HCT116 (cell line): ENCODE data around the gene UBE2V1. TPM values are rescaled to one million over a fixed set of nuclear protein-coding genes. Genes with fewer than 3 reads are reported as not detected.

Experiments used
- ATAC-seq: fragments of 200-7000 bp; cut with Tn5 transposase; 2 replicates; pipeline ENCODE4 v1.9.1; 2020; ENCODE audit warnings: mild to moderate bottlenecking, moderate library complexity
- BruUV-seq: library from RNA; stranded (reverse); fragments of 400-500 nt; replicated peaks from 2 replicates; lab custom pipeline; 2021; lab: Mats Ljungman, UMichigan
- CTCF ChIA-PET: fragments of 300-600 bp; sonication (Branson Sonifier 250); formaldehyde crosslinking; loops from one replicate; lab custom pipeline; 2021; ENCODE audit warnings: antibody characterized with exemption; lab: Charles Lee
- POLR2A ChIA-PET: fragments of 300-600, 350-600 bp; sonication (Branson Sonifier 250); formaldehyde crosslinking; loops from one replicate; lab custom pipeline; 2021; ENCODE audit warnings: antibody characterized with exemption; lab: Charles Lee
- RAD21 ChIA-PET, 2 experiments: fragments of 300-600 bp; sonication (Branson Sonifier 250); formaldehyde crosslinking; loops; one replicate each; lab custom pipeline; 2023; ENCODE audit warnings: low total read pairs in 2 of 2; ENCODE audit not compliant: uncharacterized antibody in 2 of 2, unreplicated experiment in 2 of 2, low non-redundant PET in 1 of 2; lab: Charles Lee
- DNase-seq: peaks from one replicate; pipeline ENCODE4 v3.0.0-alpha.2; 2010; ENCODE audit warnings: low read depth, low spot score
- H2AFZ ChIP-seq: fragments of 200-600 bp; shearing (Covaris generic), sonication (generic); 2 replicates; pipeline ENCODE4 v1.6.1; 2017; ENCODE audit warnings: low read depth, mixed run types, mixed read lengths, antibody characterized with exemption, low read length; ENCODE audit not compliant: poor library complexity, severe bottlenecking
- H3K27ac ChIP-seq: 2 replicates; pipeline ENCODE4 v1.5.1; 2012; ENCODE audit warnings: low read depth, low read length
- H3K27me3 ChIP-seq: fragments of 200-600 bp; sonication (generic); 2 replicates; pipeline ENCODE4 v1.6.1; 2016; ENCODE audit warnings: mixed run types, low read length, mixed read lengths; ENCODE audit not compliant: insufficient read depth
- H3K36me3 ChIP-seq, 2 experiments: fragments of 200-500 bp in 1 of 2; fragments of 200-600 bp in 1 of 2; sonication (Bioruptor generic) in 1 of 2; sonication (generic) in 1 of 2; 2 replicates each; pipeline versions ENCODE4 v1.5.1 to v1.6.1; 2014 to 2016; ENCODE audit warnings: low read length in 2 of 2, inconsistent platforms in 1 of 2, mixed read lengths in 1 of 2, mixed run types in 1 of 2; ENCODE audit not compliant: insufficient read depth in 2 of 2, control insufficient read depth in 1 of 2
- H3K4me1 ChIP-seq, 2 experiments: fragments of 200-600 bp in 1 of 2; sonication (generic) in 1 of 2; 2 replicates each; pipeline versions ENCODE4 v1.5.1 to v1.6.1; 2012 to 2017; ENCODE audit warnings: low read length in 2 of 2, inconsistent platforms in 1 of 2, mild to moderate bottlenecking in 1 of 2, mixed read lengths in 1 of 2, mixed run types in 1 of 2, moderate library complexity in 1 of 2; ENCODE audit not compliant: insufficient read depth in 2 of 2, control insufficient read depth in 1 of 2
- H3K4me2 ChIP-seq: fragments of 200-600 bp; sonication (generic); 2 replicates; pipeline ENCODE4 v1.6.1; 2017; ENCODE audit warnings: mixed run types, low read length, mixed read lengths
- H3K4me3 ChIP-seq, 2 experiments: fragments of 200-600 bp in 1 of 2; sonication (generic) in 1 of 2; replicated peaks in 1 of 2; 2 replicates each; pipeline ENCODE4 v1.5.1; 2011 to 2016; ENCODE audit warnings: low read length in 2 of 2, control low read depth in 1 of 2, low read depth in 1 of 2, mild to moderate bottlenecking in 1 of 2, mixed read lengths in 1 of 2, mixed run types in 1 of 2
- H3K79me2 ChIP-seq: fragments of 200-600 bp; sonication (generic); 2 replicates; pipeline ENCODE4 v1.6.1; 2017; ENCODE audit warnings: mild to moderate bottlenecking, mixed run types, low read length, moderate library complexity, mixed read lengths; ENCODE audit not compliant: insufficient read depth
- H3K9ac ChIP-seq: fragments of 200-600 bp; sonication (generic); 2 replicates; pipeline ENCODE4 v1.6.1; 2016; ENCODE audit warnings: low read length, mixed read lengths
- H3K9me2 ChIP-seq: fragments of 200-600 bp; sonication (generic), shearing (Covaris generic); 2 replicates; pipeline ENCODE4 v1.6.1; 2017; ENCODE audit warnings: mixed run types, mild to moderate bottlenecking, moderate library complexity; ENCODE audit not compliant: insufficient read depth
- H3K9me3 ChIP-seq, 2 experiments: fragments of 200-500 bp in 1 of 2; fragments of 200-600 bp in 1 of 2; sonication (Bioruptor generic) in 1 of 2; sonication (generic) in 1 of 2; 2 replicates each; pipeline ENCODE4 v1.6.1; 2014 to 2017; ENCODE audit warnings: low read length in 2 of 2, mixed read lengths in 2 of 2, inconsistent platforms in 1 of 2, low read depth in 1 of 2, mild to moderate bottlenecking in 1 of 2, mixed run types in 1 of 2, moderate library complexity in 1 of 2; ENCODE audit not compliant: control insufficient read depth in 1 of 2, insufficient read depth in 1 of 2
- H4K20me1 ChIP-seq: fragments of 200-600 bp; sonication (generic), shearing (Covaris generic); 2 replicates; pipeline ENCODE4 v1.6.1; 2017; ENCODE audit warnings: mixed run types, mild to moderate bottlenecking, moderate library complexity; ENCODE audit not compliant: insufficient read depth
- CBX3 ChIP-seq: IDR thresholded peaks from 2 replicates; pipeline ENCODE4 v1.6.1; 2012; ENCODE audit warnings: low read depth
- CEBPB ChIP-seq: IDR thresholded peaks from 2 replicates; pipeline ENCODE4 v1.6.1; 2012; ENCODE audit warnings: low read depth
- EGR1 ChIP-seq: IDR thresholded peaks from 2 replicates; pipeline ENCODE4 v1.6.1; 2012; ENCODE audit warnings: low read depth
- ELF1 ChIP-seq: IDR thresholded peaks from 2 replicates; pipeline ENCODE4 v1.6.1; 2012; ENCODE audit warnings: low read depth, borderline replicate concordance
- EZH2 ChIP-seq: fragments of 200-600 bp; sonication (generic); IDR thresholded peaks from 2 replicates; pipeline ENCODE4 v1.6.1; 2017; ENCODE audit warnings: antibody characterized with exemption, mixed run types
- EZH2phosphoT487 ChIP-seq: fragments of 200-600 bp; IDR thresholded peaks from 2 replicates; pipeline ENCODE4 v1.6.1; 2018; ENCODE audit warnings: antibody characterized with exemption, borderline replicate concordance
- POLR2A ChIP-seq: IDR thresholded peaks from 2 replicates; pipeline ENCODE4 v1.7.0; 2011; ENCODE audit warnings: borderline replicate concordance; ENCODE audit not compliant: insufficient read depth, insufficient read length; ENCODE audit errors: extremely low read depth
- RAD21 ChIP-seq: IDR thresholded peaks from 2 replicates; pipeline ENCODE4 v1.6.1; 2012; ENCODE audit warnings: low read depth, mild to moderate bottlenecking
- SIN3A ChIP-seq: IDR thresholded peaks from 2 replicates; pipeline ENCODE4 v1.6.1; 2012; ENCODE audit warnings: low read depth
- SP1 ChIP-seq: IDR thresholded peaks from 2 replicates; pipeline ENCODE4 v1.6.1; 2012; ENCODE audit warnings: low read depth
- SRF ChIP-seq: IDR thresholded peaks from 2 replicates; pipeline ENCODE4 v1.6.1; 2012; ENCODE audit warnings: low read depth
- TCF7L2 ChIP-seq: IDR thresholded peaks from 2 replicates; pipeline ENCODE4 v1.7.0; 2011; ENCODE audit warnings: borderline replicate concordance, inconsistent platforms; ENCODE audit not compliant: insufficient read depth, insufficient read length; ENCODE audit errors: extremely low read depth
- YY1 ChIP-seq: IDR thresholded peaks from 2 replicates; pipeline ENCODE4 v1.6.1; 2011; ENCODE audit warnings: low read length, low read depth, moderate library complexity, mild to moderate bottlenecking; ENCODE audit not compliant: insufficient replicate concordance; ENCODE audit errors: extremely low read depth
- ZFX ChIP-seq: fragments of 450-650 bp; IDR thresholded peaks from 2 replicates; pipeline ENCODE4 v1.6.1; 2017
- intact Hi-C: fragments of 100-400 bp; cut with micrococcal nuclease; formaldehyde crosslinking; loops from 2 replicates; pipeline ENCODE4 v1.10.0; 2022
- total RNA-seq: library from RNA; stranded (reverse); gene quantifications from one replicate; pipeline ENCODE4 v1.2.1, GENCODE V29; 2021; ENCODE audit not compliant: unreplicated experiment
- TF ChIP-seq, protein P1 (sequence below): IDR thresholded peaks from 2 replicates; pipeline ENCODE4 v1.6.1; 2011; ENCODE audit warnings: mild to moderate bottlenecking, low read length, moderate library complexity; ENCODE audit not compliant: insufficient replicate concordance; ENCODE audit errors: extremely low read depth

Gene UBE2V1
- total RNA-seq, 1 experiment from 2014 or later = 114 TPM

DNA sequence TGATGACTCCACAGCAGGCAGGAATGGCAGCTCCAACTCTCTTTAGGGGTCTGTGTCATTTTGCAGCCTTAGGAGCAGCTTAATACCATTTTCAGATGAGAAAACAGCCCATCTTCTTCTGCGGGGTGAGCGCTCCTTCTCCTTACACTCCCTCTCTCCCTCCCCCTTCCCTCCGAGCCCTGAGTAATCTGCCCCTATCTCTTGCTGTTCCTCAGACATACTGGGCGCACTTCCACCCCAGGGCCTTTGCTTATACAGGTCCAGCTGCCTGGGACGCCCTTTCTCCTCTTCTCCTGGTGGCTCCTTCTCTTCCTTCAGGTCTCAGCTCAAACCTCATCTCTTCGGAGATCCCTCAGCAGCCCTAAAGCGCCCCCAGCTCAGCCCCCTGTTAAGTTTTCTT lies 75.4 kb downstream of the UBE2V1 start:
- H4K20me1 ChIP-seq = no peaks in the 10 kb centered on the region
- ChIA-PET CTCF (no interaction called here), RAD21 (no interaction called here), POLR2A (interaction anchor here (0.7 kb wide), 1 partner anchor 102 kb away, joined by 3 read pairs; the partner anchor contains the start of gene RNF114)
- H3K4me3 ChIP-seq = no peak overlapping the region
- no peaks in the 10 kb centered on the region for H3K79me2 ChIP-seq
- no peaks in the 10 kb centered on the region for H3K9me2 ChIP-seq
- no peak for ATAC-seq
- intact Hi-C loops = no loop called here
- H3K4me1 ChIP-seq = peaks cover 5 to 16% of the 10 kb centered on the region in 2 experiments; a peak in 2 of 4 replicates
- no peak overlapping the region for H3K4me2 ChIP-seq
- no peak overlapping the region for H3K27ac ChIP-seq
- no peak for TF ChIP-seq EZH2phosphoT487
- no peak for TF ChIP-seq EGR1
- no peak for TF ChIP-seq SRF
- no peak for TF ChIP-seq YY1
- TF ChIP-seq EZH2 = no peak
- TF ChIP-seq POLR2A = no peak
- no peak for TF ChIP-seq ELF1
- TF ChIP-seq SIN3A = no peak
- TF ChIP-seq CEBPB = no peak
- TF ChIP-seq CBX3 = no peak
- no peak for TF ChIP-seq RAD21
- no peak for TF ChIP-seq ZFX
- TF ChIP-seq, protein P1, sequence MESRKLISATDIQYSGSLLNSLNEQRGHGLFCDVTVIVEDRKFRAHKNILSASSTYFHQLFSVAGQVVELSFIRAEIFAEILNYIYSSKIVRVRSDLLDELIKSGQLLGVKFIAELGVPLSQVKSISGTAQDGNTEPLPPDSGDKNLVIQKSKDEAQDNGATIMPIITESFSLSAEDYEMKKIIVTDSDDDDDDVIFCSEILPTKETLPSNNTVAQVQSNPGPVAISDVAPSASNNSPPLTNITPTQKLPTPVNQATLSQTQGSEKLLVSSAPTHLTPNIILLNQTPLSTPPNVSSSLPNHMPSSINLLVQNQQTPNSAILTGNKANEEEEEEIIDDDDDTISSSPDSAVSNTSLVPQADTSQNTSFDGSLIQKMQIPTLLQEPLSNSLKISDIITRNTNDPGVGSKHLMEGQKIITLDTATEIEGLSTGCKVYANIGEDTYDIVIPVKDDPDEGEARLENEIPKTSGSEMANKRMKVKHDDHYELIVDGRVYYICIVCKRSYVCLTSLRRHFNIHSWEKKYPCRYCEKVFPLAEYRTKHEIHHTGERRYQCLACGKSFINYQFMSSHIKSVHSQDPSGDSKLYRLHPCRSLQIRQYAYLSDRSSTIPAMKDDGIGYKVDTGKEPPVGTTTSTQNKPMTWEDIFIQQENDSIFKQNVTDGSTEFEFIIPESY = no peak
- no peak for TF ChIP-seq SP1
- no peak for TF ChIP-seq TCF7L2
- no TSS peak for BruUV-seq
- H3K9ac ChIP-seq = no peak overlapping the region
- no peaks in the 10 kb centered on the region for H3K9me3 ChIP-seq
- H3K27me3 ChIP-seq = no peaks in the 10 kb centered on the region
- H3K36me3 ChIP-seq = no peaks in the 10 kb centered on the region
- no peak overlapping the region for H2AFZ ChIP-seq
- DNase-seq = no peak
